ENCODE measurements around the gene ARL6IP1. TPM values are rescaled to one million over a fixed set of nuclear protein-coding genes. Genes with fewer than 3 reads are reported as not detected.

The ARL6IP1 gene
- total and polyA plus RNA-seq, 2 of the 4 experiments (the other 2 are of a cell fraction) = 78.1 to 190 TPM

GRCh38 chr16:18782697-18783429, 18.5 kb downstream of the ARL6IP1 start:
- Histone ChIP-seq H3K4me2 (ENCODE audit: low read depth, low read length) (no peak overlapping the region), H2AK9ac (replicated peaks; ENCODE audit: low read depth, low read length, poor library complexity) (no peak overlapping the region), H3K23ac (ENCODE audit: low read depth, low read length) (no peak overlapping the region), H3K4me3 (ENCODE audit: insufficient read depth, low read depth, low read length) (no peak overlapping the region), H4K91ac (ENCODE audit: insufficient read depth, low read depth, low read length) (no peak overlapping the region), H3K79me1 (ENCODE audit: low read depth in 1 of 2, low read length in 2 of 2) (peaks cover 17 to 47% of the 10 kb centered on the region in 2 experiments; a peak in 3 of 4 replicates), H3K36me3 (ENCODE audit: control insufficient read depth, insufficient read depth, low read length) (peaks cover 47% of the 10 kb centered on the region), H2AK5ac (ENCODE audit: low read depth, low read length) (no peak overlapping the region), H3K9ac (ENCODE audit: low read depth, low read length) (no peak overlapping the region), H2BK15ac (ENCODE audit: low read depth, low read length) (no peak overlapping the region), H2BK20ac (ENCODE audit: low read depth, low read length) (no peak overlapping the region), H3K18ac (ENCODE audit: low read depth, low read length) (no peak overlapping the region), H2BK120ac (ENCODE audit: low read depth, low read length) (no peak overlapping the region), H3K27me3 (ENCODE audit: control insufficient read depth, insufficient read depth, low read length) (no peaks in the 10 kb centered on the region), H4K20me1 (ENCODE audit: insufficient read depth, low read length) (peaks cover 61% of the 10 kb centered on the region), H3K4me1 (ENCODE audit: control insufficient read depth, insufficient read depth, low read length) (no peaks in the 10 kb centered on the region; the same call in 1 of the 2 replicates), H4K5ac (ENCODE audit: low read depth, low read length) (no peak overlapping the region), H3K14ac (replicated peaks; ENCODE audit: low read depth, low read length) (no peak overlapping the region), H3K27ac (ENCODE audit: insufficient read depth, low read length) (no peak overlapping the region), H2BK5ac (ENCODE audit: low read depth, low read length, poor library complexity, severe bottlenecking) (no peak overlapping the region), H3K9me1 (ENCODE audit: insufficient read depth, low read length) (peaks cover 7% of the 10 kb centered on the region; the same call in 1 of the 2 replicates), H3K9me3 (ENCODE audit: control insufficient read depth, insufficient read depth, low read length) (no peaks in the 10 kb centered on the region), H3K56ac (ENCODE audit: extremely low read depth, insufficient read depth, low read length) (no peak overlapping the region), H2AFZ (replicated peaks; ENCODE audit: low read length, poor library complexity) (no peak overlapping the region), H3K4ac (ENCODE audit: low read depth, low read length) (no peak overlapping the region), H4K8ac (ENCODE audit: low read depth in 2 of 2, low read length in 2 of 2) (no peak overlapping the region)
- intact Hi-C loops (cut with micrococcal nuclease) (no loop called here), dilution Hi-C loops (cut with HindIII; ENCODE audit: low sequenced_read_pairs, unreplicated experiment) (no loop called here), in situ Hi-C loops (cut with MboI; ENCODE audit: low sequenced_read_pairs) (no loop called here)
- WGBS, 2 experiments (ENCODE audit: extremely low coverage in 2 of 2, insufficient read length in 1 of 2) = no CpG with 5 or more reads among the region's 8 CpGs
- ChIA-PET CTCF (no interaction called here), POLR2A (ENCODE audit: unreplicated experiment) (no interaction called here)
- DNase-seq (no peak), ATAC-seq (ENCODE audit: low read depth) (no peak; the same call in 1 of the 2 replicates)
- TF ChIP-seq FOS (IDR thresholded peaks at IDR 0.05; ENCODE audit: low read depth, low read length) (no peak), MAFK (IDR thresholded peaks at IDR 0.05; ENCODE audit: low read depth, low read length) (no peak), CHD1 (IDR thresholded peaks at IDR 0.05; ENCODE audit: low read depth, low read length) (no peak), USF2 (IDR thresholded peaks at IDR 0.05; ENCODE audit: low read depth, low read length) (no peak), RCOR1 (IDR thresholded peaks at IDR 0.05; ENCODE audit: insufficient replicate concordance, low read length) (no peak), CTCF (conservative IDR thresholded peaks at IDR 0.05; ENCODE audit: low read depth, low read length) (no peak), SMC3 (IDR thresholded peaks at IDR 0.05; ENCODE audit: low read depth, low read length) (no peak), ELK1 (IDR thresholded peaks at IDR 0.05; ENCODE audit: borderline replicate concordance, low read depth, low read length) (no peak), MAZ (IDR thresholded peaks at IDR 0.05; ENCODE audit: borderline replicate concordance, low read depth, low read length) (no peak), MXI1 (IDR thresholded peaks at IDR 0.05; ENCODE audit: borderline replicate concordance, low read depth, low read length) (no peak), POLR2A (IDR thresholded peaks at IDR 0.05; ENCODE audit: low read depth, low read length) (no peak), RFX5 (IDR thresholded peaks at IDR 0.05; ENCODE audit: low read depth, low read length) (no peak)
- BruUV-seq (replicated peaks) = no TSS peak
